Measurements from ENCODE around the gene WDR45B. TPM values are rescaled to one million over a fixed set of nuclear protein-coding genes. Genes with fewer than 3 reads are reported as not detected.
"Not testable (repeated sequence)": the region's sequence is repeated elsewhere in the genome, so short reads cannot be mapped to it uniquely, and the experiment has no call there.

Gene WDR45B
- total RNA-seq, 1 experiment from 2014 or later, result 174 TPM

GRCh38 chr17:82577300-82577699 lies 70.9 kb downstream of the WDR45B start:
- in situ Hi-C loops (cut with HindIII; ENCODE audit: low pct_unique_long_range_greater_than_20kb, low sequenced_read_pairs), result no loop called here
- no peak for DNase-seq (ENCODE audit: low read depth)

GRCh38 chr17:82575581-82576221 lies 72.5 kb downstream of the WDR45B start:
- in situ Hi-C loops (cut with HindIII; ENCODE audit: low pct_unique_long_range_greater_than_20kb, low sequenced_read_pairs); DNase-seq (ENCODE audit: low read depth): not testable (repeated sequence)

GRCh38 chr17:82574041-82574440 lies 74.2 kb downstream of the WDR45B start:
- DNase-seq (ENCODE audit: low read depth), result no peak
- in situ Hi-C loops (cut with HindIII; ENCODE audit: low pct_unique_long_range_greater_than_20kb, low sequenced_read_pairs), result no loop called here

GRCh38 chr17:82571855-82572254 lies 76.4 kb downstream of the WDR45B start:
- no peak for DNase-seq (ENCODE audit: low read depth)
- in situ Hi-C loops (cut with HindIII; ENCODE audit: low pct_unique_long_range_greater_than_20kb, low sequenced_read_pairs), result no loop called here

- in situ Hi-C loops (cut with HindIII; ENCODE audit: low pct_unique_long_range_greater_than_20kb, low sequenced_read_pairs), result no loop called here
- DNase-seq (ENCODE audit: low read depth), result no peak
Measured at GRCh38 chr17:82570277-82570676, 78.0 kb downstream of the WDR45B start.

- no peak for DNase-seq (ENCODE audit: low read depth)
- in situ Hi-C loops (cut with HindIII; ENCODE audit: low pct_unique_long_range_greater_than_20kb, low sequenced_read_pairs), result no loop called here
Measured at GRCh38 chr17:82569621-82570020, 78.6 kb downstream of the WDR45B start.

- in situ Hi-C loops (cut with HindIII; ENCODE audit: low pct_unique_long_range_greater_than_20kb, low sequenced_read_pairs), result no loop called here
- no peak for DNase-seq (ENCODE audit: low read depth)
Measured at GRCh38 chr17:82568997-82569393, 79.2 kb downstream of the WDR45B start.

- DNase-seq (ENCODE audit: low read depth), result no peak
- in situ Hi-C loops (cut with HindIII; ENCODE audit: low pct_unique_long_range_greater_than_20kb, low sequenced_read_pairs), result no loop called here
Measured at GRCh38 chr17:82567286-82567685, 81.0 kb downstream of the WDR45B start.

GRCh38 chr17:82566129-82566960 lies 81.9 kb downstream of the WDR45B start:
- in situ Hi-C loops (cut with HindIII; ENCODE audit: low pct_unique_long_range_greater_than_20kb, low sequenced_read_pairs), result no loop called here
- DNase-seq (ENCODE audit: low read depth), result no peak

- DNase-seq (ENCODE audit: low read depth), result no peak
- in situ Hi-C loops (cut with HindIII; ENCODE audit: low pct_unique_long_range_greater_than_20kb, low sequenced_read_pairs), result no loop called here
Measured at GRCh38 chr17:82565551-82565950, 82.7 kb downstream of the WDR45B start.

Other genes with a start within 250 kb of the WDR45B start
- 11.6 and 22.3 TPM in 2 replicates for gene HEXD, start 230.1 kb downstream of the WDR45B start, total RNA-seq (2014; rRNA removed; shearing (Covaris generic); ENCODE audit: low replicate concordance)
- gene OGFOD3, start 229.9 kb downstream of the WDR45B start, total RNA-seq (2014; rRNA removed; shearing (Covaris generic); ENCODE audit: low replicate concordance), result 35.9 and 68.3 TPM in 2 replicates
- 107 and 131 TPM in 2 replicates for gene CYBC1, start 197.7 kb downstream of the WDR45B start, total RNA-seq (2014; rRNA removed; shearing (Covaris generic); ENCODE audit: low replicate concordance)
- 24.7 and 24.9 TPM in 2 replicates for gene NARF, start 189.7 kb downstream of the WDR45B start, total RNA-seq (2014; rRNA removed; shearing (Covaris generic); ENCODE audit: low replicate concordance)
- 22.3 and 24.2 TPM in 2 replicates for gene FOXK2, start 128.7 kb downstream of the WDR45B start, total RNA-seq (2014; rRNA removed; shearing (Covaris generic); ENCODE audit: low replicate concordance)
- 37.9 and 83.6 TPM in 2 replicates for gene RAB40B, start 50.3 kb upstream of the WDR45B start, total RNA-seq (2014; rRNA removed; shearing (Covaris generic); ENCODE audit: low replicate concordance)
- gene FN3KRP, start 68.3 kb upstream of the WDR45B start, total RNA-seq (2014; rRNA removed; shearing (Covaris generic); ENCODE audit: low replicate concordance), result 65.9 and 106 TPM in 2 replicates
- 0.98 and 1.1 TPM in 2 replicates for gene FN3K, start 87.2 kb upstream of the WDR45B start, total RNA-seq (2014; rRNA removed; shearing (Covaris generic); ENCODE audit: low replicate concordance)
- gene TBCD, start 103.6 kb upstream of the WDR45B start, total RNA-seq (2014; rRNA removed; shearing (Covaris generic); ENCODE audit: low replicate concordance), result 88.5 and 138 TPM in 2 replicates
- not detected in 2 replicates for gene ZNF750, start 191.6 kb upstream of the WDR45B start, total RNA-seq (2014; rRNA removed; shearing (Covaris generic); ENCODE audit: low replicate concordance)

Data from Caki2 (cell line).